ENCODE data around the gene ATRNL1. TPM values are rescaled to one million over a fixed set of nuclear protein-coding genes. Genes with fewer than 3 reads are reported as not detected.

Gene ATRNL1
- total and polyA plus RNA-seq, 2 of the 8 experiments (the other 6 are each of a cell fraction or from before 2014, with no cell fraction given): 5.1 to 17.6 TPM

DNA sequence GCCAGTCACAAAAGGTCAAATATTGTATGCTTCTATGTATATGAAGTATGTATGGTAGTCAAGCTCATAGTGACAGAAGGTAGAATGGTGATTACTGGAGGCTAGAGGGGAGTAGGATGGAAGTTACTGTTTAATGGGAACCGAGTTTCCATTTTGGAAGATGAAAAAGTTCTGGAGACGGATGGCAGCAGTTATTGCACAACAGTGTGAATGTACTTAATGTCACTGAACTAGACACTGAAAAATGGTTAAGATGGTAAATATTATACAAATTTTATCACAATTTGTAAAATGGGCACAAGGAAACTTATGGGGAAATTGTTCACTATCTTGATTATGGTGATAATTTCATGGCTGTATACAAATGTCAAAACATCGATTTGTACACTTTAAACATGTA, 895.2 kb downstream of the ATRNL1 start:
- no peak overlapping the region for H3K27ac ChIP-seq (ENCODE audit: low read depth, low read length)
- no peak for DNase-seq (ENCODE audit: low read depth in 1 of 2, low spot score in 2 of 2)
- H3K27me3 ChIP-seq (replicated peaks in 1 of 4; ENCODE audit: control insufficient read depth in 3 of 4, extremely low read depth in 1 of 4, insufficient read depth in 3 of 4, low read length in 3 of 4): peaks cover 0 to 7% (median 1%) of the 10 kb centered on the region in 4 experiments; a peak in 6 of 7 replicates
- no peaks in the 10 kb centered on the region for H3K79me2 ChIP-seq (ENCODE audit: control insufficient read depth in 1 of 2, insufficient read depth in 2 of 2, low read length in 2 of 2)
- no peak overlapping the region for H2AK5ac ChIP-seq (ENCODE audit: low read depth, low read length)
- no peak overlapping the region for H3K4me2 ChIP-seq (ENCODE audit: insufficient read depth in 1 of 2, low read depth in 2 of 2, low read length in 2 of 2)
- 89% methylated on average over 3 of the region's 3 CpGs; no CpG with 5 or more reads in 1 of the 2 experiments for WGBS, 2 experiments (ENCODE audit: extremely low coverage in 1 of 2, insufficient coverage in 1 of 2, insufficient read length in 1 of 2, insufficient replicate concordance in 2 of 2, low coverage in 1 of 2, low lambda C conversion rate in 2 of 2, missing lambda C conversion rate in 1 of 2)
- no peak overlapping the region for H3K18ac ChIP-seq (ENCODE audit: extremely low read depth, low read length)
- H3K23ac ChIP-seq (ENCODE audit: insufficient read length): no peak overlapping the region
- no peak overlapping the region for H3K9ac ChIP-seq (replicated peaks in 1 of 4; ENCODE audit: extremely low read depth in 1 of 4, low read depth in 3 of 4, low read length in 3 of 4)
- H3K14ac ChIP-seq (ENCODE audit: insufficient read length): no peak overlapping the region
- no peak overlapping the region for H3K56ac ChIP-seq (replicated peaks; ENCODE audit: insufficient read length, low read depth, low read length)
- H4K91ac ChIP-seq (replicated peaks; ENCODE audit: insufficient read length, low read length): no peak overlapping the region
- no peaks in the 10 kb centered on the region for H3K79me1 ChIP-seq (ENCODE audit: low read depth, low read length)
- H3K23me2 ChIP-seq (ENCODE audit: low read depth, low read length): no peaks in the 10 kb centered on the region
- no peaks in the 10 kb centered on the region for H3K36me3 ChIP-seq (ENCODE audit: control insufficient read depth in 2 of 4, insufficient read depth in 4 of 4, low read length in 3 of 4)
- H3K9me3 ChIP-seq (ENCODE audit: insufficient read depth in 2 of 2, low read depth in 1 of 2, low read length in 1 of 2): peaks cover 4% of the 10 kb centered on the region in 2 experiments
- H3K4ac ChIP-seq (replicated peaks; ENCODE audit: insufficient read length, low read depth, low read length): no peak overlapping the region
- H4K8ac ChIP-seq (ENCODE audit: extremely low read depth, insufficient read depth, low read length): no peak overlapping the region
- H4K5ac ChIP-seq (ENCODE audit: insufficient read length, low read depth, low read length): no peak overlapping the region
- no peak overlapping the region for H3K4me3 ChIP-seq (ENCODE audit: extremely low read depth in 1 of 4, insufficient read depth in 2 of 4, low read depth in 3 of 4, low read length in 4 of 4)
- no peak overlapping the region for H2BK120ac ChIP-seq (replicated peaks; ENCODE audit: low read depth, low read length)
- no peak overlapping the region for H2BK20ac ChIP-seq (ENCODE audit: low read length)
- no peak overlapping the region for H2BK12ac ChIP-seq (ENCODE audit: low read depth, low read length)
- H2BK15ac ChIP-seq (ENCODE audit: low read length): no peak overlapping the region
- POLR2A ChIA-PET (ENCODE audit: partially characterized antibody): no interaction called here
- no peak overlapping the region for H2BK5ac ChIP-seq (ENCODE audit: low read depth, low read length)
- no peaks in the 10 kb centered on the region for H4K20me1 ChIP-seq (replicated peaks in 1 of 2; ENCODE audit: control insufficient read depth in 1 of 2, insufficient read depth in 2 of 2, low read length in 2 of 2)
- no peaks in the 10 kb centered on the region for H3K4me1 ChIP-seq (replicated peaks in 1 of 4; ENCODE audit: control insufficient read depth in 3 of 4, insufficient read depth in 4 of 4, low read length in 3 of 4)
- no peak for FAIRE-seq
- no peak overlapping the region for H2AFZ ChIP-seq (ENCODE audit: low read length)
- CTCF ChIA-PET (ENCODE audit: partially characterized antibody): no interaction called here
- no peak for TF ChIP-seq CBX8 (IDR thresholded peaks at IDR 0.05; ENCODE audit: borderline replicate concordance, low read depth, low read length)
- TF ChIP-seq CREB1 (IDR thresholded peaks at IDR 0.05): no peak
- TF ChIP-seq ATF3 (IDR thresholded peaks at IDR 0.05; ENCODE audit: insufficient read depth, low read depth, low read length): no peak
- TF ChIP-seq RNF2 (IDR thresholded peaks at IDR 0.05; ENCODE audit: borderline replicate concordance, low read depth, low read length, missing control alignments, poor library complexity, severe bottlenecking): no peak

Measured in H1 (cell line).